GM23338 (cell line): ENCODE measurements around the gene CASK.

Experiments used
- CREB1 ChIP-seq: fragments of 250-450 bp; sonication (Bioruptor Pico); IDR thresholded peaks from 2 replicates; pipeline ENCODE4 v1.5.0; 2020; ENCODE audit warnings: low read depth, mild to moderate bottlenecking, moderate library complexity
- CTCF ChIP-seq, 2 experiments: fragments of 200-600 bp in 1 of 2; sonication (generic) in 1 of 2; conservative IDR thresholded peaks; 2 replicates each; pipeline versions ENCODE4 v1.5.1 to v1.6.1; 2016 to 2017; ENCODE audit warnings: antibody characterized with exemption in 2 of 2, low read depth in 2 of 2, mild to moderate bottlenecking in 2 of 2, moderate library complexity in 1 of 2
- EZH2 ChIP-seq: fragments of 200-600 bp; sonication (generic); IDR thresholded peaks from one replicate; pipeline ENCODE4 v1.8.0; 2017; ENCODE audit warnings: antibody characterized with exemption, mild to moderate bottlenecking, low read depth; ENCODE audit not compliant: unreplicated experiment
- EZH2phosphoT487 ChIP-seq: fragments of 200-600 bp; sonication (generic); IDR thresholded peaks from one replicate; pipeline ENCODE4 v1.8.1; 2018; ENCODE audit warnings: antibody characterized with exemption; ENCODE audit not compliant: unreplicated experiment
- JUNB ChIP-seq: IDR thresholded peaks from one replicate; pipeline ENCODE4 v1.6.1; 2016; ENCODE audit warnings: antibody characterized with exemption; ENCODE audit not compliant: unreplicated experiment
- NANOG ChIP-seq: IDR thresholded peaks from 2 replicates; pipeline ENCODE4 v1.6.1; 2016; ENCODE audit warnings: antibody characterized with exemption, borderline replicate concordance
- POLR2AphosphoS5 ChIP-seq: IDR thresholded peaks from 2 replicates; pipeline ENCODE4 v1.6.1; 2016; ENCODE audit warnings: antibody characterized with exemption, low read depth
- ZNF114 ChIP-seq: fragments of 250-450 bp; sonication (Bioruptor Pico); IDR thresholded peaks from 2 replicates; pipeline ENCODE4 v1.5.0; 2020; ENCODE audit warnings: mild to moderate bottlenecking, moderate library complexity
- ZNF331 ChIP-seq: fragments of 250-450 bp; sonication (Bioruptor Pico); IDR thresholded peaks from 2 replicates; pipeline ENCODE4 v1.5.0; 2020; ENCODE audit warnings: low read depth, mild to moderate bottlenecking, moderate library complexity
- TF ChIP-seq, protein P1 (sequence below): IDR thresholded peaks from one replicate; pipeline ENCODE4 v1.6.1; 2018; ENCODE audit warnings: antibody characterized with exemption; ENCODE audit not compliant: unreplicated experiment
- TF ChIP-seq, protein P2 (sequence below): fragments of 250-450 bp; sonication (Bioruptor Pico); IDR thresholded peaks from 2 replicates; pipeline ENCODE4 v1.5.0; 2020; ENCODE audit warnings: mild to moderate bottlenecking, moderate library complexity
- TF ChIP-seq, protein P3 (sequence below): IDR thresholded peaks from 2 replicates; pipeline ENCODE4 v1.6.1; 2016; ENCODE audit warnings: antibody characterized with exemption

DNA sequence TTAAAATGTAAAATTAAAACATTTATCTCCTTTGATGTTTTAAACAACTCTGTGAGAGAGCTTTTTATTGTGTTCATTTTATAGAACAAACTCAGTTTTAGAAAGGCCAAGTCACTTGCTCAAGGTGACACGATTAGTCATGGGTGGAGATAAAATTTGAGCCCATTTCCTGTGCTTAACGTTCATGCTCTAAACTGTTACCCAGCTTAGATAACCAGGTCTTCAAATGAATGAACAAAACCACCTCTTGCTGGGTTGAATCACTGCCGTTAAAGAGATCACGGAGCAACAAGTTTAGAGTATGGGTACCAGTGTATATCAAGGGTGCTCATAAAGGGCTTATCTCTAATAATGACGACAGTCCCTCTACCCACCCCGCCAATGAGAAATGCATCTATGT, 10.2 kb upstream of the CASK start:
- TF ChIP-seq CTCF (conservative IDR thresholded peaks at IDR 0.05; ENCODE audit: low read depth in 2 of 2) = no peak
- no peak for TF ChIP-seq EZH2
- no peak for TF ChIP-seq NANOG
- no peak for TF ChIP-seq POLR2AphosphoS5
- TF ChIP-seq ZNF331 (CRISPR knock-in tag) = no peak
- no peak for TF ChIP-seq JUNB
- TF ChIP-seq, protein P1, sequence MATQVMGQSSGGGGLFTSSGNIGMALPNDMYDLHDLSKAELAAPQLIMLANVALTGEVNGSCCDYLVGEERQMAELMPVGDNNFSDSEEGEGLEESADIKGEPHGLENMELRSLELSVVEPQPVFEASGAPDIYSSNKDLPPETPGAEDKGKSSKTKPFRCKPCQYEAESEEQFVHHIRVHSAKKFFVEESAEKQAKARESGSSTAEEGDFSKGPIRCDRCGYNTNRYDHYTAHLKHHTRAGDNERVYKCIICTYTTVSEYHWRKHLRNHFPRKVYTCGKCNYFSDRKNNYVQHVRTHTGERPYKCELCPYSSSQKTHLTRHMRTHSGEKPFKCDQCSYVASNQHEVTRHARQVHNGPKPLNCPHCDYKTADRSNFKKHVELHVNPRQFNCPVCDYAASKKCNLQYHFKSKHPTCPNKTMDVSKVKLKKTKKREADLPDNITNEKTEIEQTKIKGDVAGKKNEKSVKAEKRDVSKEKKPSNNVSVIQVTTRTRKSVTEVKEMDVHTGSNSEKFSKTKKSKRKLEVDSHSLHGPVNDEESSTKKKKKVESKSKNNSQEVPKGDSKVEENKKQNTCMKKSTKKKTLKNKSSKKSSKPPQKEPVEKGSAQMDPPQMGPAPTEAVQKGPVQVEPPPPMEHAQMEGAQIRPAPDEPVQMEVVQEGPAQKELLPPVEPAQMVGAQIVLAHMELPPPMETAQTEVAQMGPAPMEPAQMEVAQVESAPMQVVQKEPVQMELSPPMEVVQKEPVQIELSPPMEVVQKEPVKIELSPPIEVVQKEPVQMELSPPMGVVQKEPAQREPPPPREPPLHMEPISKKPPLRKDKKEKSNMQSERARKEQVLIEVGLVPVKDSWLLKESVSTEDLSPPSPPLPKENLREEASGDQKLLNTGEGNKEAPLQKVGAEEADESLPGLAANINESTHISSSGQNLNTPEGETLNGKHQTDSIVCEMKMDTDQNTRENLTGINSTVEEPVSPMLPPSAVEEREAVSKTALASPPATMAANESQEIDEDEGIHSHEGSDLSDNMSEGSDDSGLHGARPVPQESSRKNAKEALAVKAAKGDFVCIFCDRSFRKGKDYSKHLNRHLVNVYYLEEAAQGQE = no peak
- no peak for TF ChIP-seq EZH2phosphoT487
- TF ChIP-seq, protein P2, sequence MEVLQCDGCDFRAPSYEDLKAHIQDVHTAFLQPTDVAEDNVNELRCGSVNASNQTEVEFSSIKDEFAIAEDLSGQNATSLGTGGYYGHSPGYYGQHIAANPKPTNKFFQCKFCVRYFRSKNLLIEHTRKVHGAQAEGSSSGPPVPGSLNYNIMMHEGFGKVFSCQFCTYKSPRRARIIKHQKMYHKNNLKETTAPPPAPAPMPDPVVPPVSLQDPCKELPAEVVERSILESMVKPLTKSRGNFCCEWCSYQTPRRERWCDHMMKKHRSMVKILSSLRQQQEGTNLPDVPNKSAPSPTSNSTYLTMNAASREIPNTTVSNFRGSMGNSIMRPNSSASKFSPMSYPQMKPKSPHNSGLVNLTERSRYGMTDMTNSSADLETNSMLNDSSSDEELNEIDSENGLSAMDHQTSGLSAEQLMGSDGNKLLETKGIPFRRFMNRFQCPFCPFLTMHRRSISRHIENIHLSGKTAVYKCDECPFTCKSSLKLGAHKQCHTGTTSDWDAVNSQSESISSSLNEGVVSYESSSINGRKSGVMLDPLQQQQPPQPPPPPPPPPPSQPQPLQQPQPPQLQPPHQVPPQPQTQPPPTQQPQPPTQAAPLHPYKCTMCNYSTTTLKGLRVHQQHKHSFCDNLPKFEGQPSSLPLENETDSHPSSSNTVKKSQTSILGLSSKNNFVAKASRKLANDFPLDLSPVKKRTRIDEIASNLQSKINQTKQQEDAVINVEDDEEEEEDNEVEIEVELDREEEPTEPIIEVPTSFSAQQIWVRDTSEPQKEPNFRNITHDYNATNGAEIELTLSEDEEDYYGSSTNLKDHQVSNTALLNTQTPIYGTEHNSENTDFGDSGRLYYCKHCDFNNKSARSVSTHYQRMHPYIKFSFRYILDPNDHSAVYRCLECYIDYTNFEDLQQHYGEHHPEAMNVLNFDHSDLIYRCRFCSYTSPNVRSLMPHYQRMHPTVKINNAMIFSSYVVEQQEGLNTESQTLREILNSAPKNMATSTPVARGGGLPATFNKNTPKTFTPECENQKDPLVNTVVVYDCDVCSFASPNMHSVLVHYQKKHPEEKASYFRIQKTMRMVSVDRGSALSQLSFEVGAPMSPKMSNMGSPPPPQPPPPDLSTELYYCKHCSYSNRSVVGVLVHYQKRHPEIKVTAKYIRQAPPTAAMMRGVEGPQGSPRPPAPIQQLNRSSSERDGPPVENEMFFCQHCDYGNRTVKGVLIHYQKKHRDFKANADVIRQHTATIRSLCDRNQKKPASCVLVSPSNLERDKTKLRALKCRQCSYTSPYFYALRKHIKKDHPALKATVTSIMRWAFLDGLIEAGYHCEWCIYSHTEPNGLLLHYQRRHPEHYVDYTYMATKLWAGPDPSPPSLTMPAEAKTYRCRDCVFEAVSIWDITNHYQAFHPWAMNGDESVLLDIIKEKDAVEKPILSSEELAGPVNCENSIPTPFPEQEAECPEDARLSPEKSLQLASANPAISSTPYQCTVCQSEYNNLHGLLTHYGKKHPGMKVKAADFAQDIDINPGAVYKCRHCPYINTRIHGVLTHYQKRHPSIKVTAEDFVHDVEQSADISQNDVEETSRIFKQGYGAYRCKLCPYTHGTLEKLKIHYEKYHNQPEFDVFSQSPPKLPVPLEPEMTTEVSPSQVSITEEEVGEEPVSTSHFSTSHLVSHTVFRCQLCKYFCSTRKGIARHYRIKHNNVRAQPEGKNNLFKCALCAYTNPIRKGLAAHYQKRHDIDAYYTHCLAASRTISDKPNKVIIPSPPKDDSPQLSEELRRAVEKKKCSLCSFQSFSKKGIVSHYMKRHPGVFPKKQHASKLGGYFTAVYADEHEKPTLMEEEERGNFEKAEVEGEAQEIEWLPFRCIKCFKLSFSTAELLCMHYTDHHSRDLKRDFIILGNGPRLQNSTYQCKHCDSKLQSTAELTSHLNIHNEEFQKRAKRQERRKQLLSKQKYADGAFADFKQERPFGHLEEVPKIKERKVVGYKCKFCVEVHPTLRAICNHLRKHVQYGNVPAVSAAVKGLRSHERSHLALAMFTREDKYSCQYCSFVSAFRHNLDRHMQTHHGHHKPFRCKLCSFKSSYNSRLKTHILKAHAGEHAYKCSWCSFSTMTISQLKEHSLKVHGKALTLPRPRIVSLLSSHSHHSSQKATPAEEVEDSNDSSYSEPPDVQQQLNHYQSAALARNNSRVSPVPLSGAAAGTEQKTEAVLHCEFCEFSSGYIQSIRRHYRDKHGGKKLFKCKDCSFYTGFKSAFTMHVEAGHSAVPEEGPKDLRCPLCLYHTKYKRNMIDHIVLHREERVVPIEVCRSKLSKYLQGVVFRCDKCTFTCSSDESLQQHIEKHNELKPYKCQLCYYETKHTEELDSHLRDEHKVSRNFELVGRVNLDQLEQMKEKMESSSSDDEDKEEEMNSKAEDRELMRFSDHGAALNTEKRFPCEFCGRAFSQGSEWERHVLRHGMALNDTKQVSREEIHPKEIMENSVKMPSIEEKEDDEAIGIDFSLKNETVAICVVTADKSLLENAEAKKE = no peak
- no peak for TF ChIP-seq CREB1 (CRISPR knock-in tag)
- no peak for TF ChIP-seq ZNF114
- TF ChIP-seq, protein P3, sequence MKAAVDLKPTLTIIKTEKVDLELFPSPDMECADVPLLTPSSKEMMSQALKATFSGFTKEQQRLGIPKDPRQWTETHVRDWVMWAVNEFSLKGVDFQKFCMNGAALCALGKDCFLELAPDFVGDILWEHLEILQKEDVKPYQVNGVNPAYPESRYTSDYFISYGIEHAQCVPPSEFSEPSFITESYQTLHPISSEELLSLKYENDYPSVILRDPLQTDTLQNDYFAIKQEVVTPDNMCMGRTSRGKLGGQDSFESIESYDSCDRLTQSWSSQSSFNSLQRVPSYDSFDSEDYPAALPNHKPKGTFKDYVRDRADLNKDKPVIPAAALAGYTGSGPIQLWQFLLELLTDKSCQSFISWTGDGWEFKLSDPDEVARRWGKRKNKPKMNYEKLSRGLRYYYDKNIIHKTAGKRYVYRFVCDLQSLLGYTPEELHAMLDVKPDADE = no peak
